OCI-LY7 (cell line): ENCODE results near the gene FAM174B. TPM values are rescaled to one million over a fixed set of nuclear protein-coding genes. Genes with fewer than 3 reads are reported as not detected.

ENCODE experiments used
- BruUV-seq: library from RNA; stranded (reverse); fragments of 400-500 nt; replicated peaks from 2 replicates; lab custom pipeline; 2021; lab: Mats Ljungman, UMichigan
- CTCF ChIA-PET: fragments of 300-600 bp; sonication (Branson Sonifier 250); formaldehyde crosslinking; loops from one replicate; lab custom pipeline; 2022; ENCODE audit warnings: antibody characterized with exemption; ENCODE audit not compliant: unreplicated experiment; lab: Charles Lee
- POLR2A ChIA-PET: fragments of 300-600 bp; sonication (Branson Sonifier 250); formaldehyde crosslinking; loops from one replicate; lab custom pipeline; 2022; ENCODE audit warnings: antibody characterized with exemption; lab: Charles Lee
- DNase-seq: peaks from one replicate; pipeline ENCODE4 v3.0.0-alpha.2; 2015; ENCODE audit warnings: low spot score
- H2AFZ ChIP-seq: fragments of 200-600 bp; sonication (generic), shearing (Covaris generic); 2 replicates; pipeline ENCODE4 v1.6.1; 2014; ENCODE audit warnings: mild to moderate bottlenecking, antibody characterized with exemption, low read length, moderate library complexity
- H3K27ac ChIP-seq: fragments of 200-600 bp; sonication (generic); 2 replicates; pipeline ENCODE4 v1.5.1; 2014; ENCODE audit warnings: mixed run types, low read depth, mild to moderate bottlenecking, moderate library complexity, low read length, inconsistent platforms; ENCODE audit not compliant: poor library complexity, severe bottlenecking
- H3K36me3 ChIP-seq: fragments of 200-600 bp; sonication (generic); 2 replicates; pipeline ENCODE4 v1.6.1; 2014; ENCODE audit warnings: mild to moderate bottlenecking, antibody characterized with exemption, low read length, moderate library complexity, mixed read lengths; ENCODE audit not compliant: insufficient read depth
- H3K4me1 ChIP-seq: fragments of 200-600 bp; sonication (generic); 2 replicates; pipeline ENCODE4 v1.5.1; 2014; ENCODE audit warnings: mild to moderate bottlenecking, low read length; ENCODE audit not compliant: insufficient read depth, poor library complexity, severe bottlenecking
- H3K4me2 ChIP-seq: fragments of 200-600 bp; sonication (generic); 2 replicates; pipeline ENCODE4 v1.6.1; 2014; ENCODE audit warnings: mild to moderate bottlenecking, low read length
- H3K4me3 ChIP-seq: fragments of 200-600 bp; sonication (generic); 2 replicates; pipeline ENCODE4 v1.5.1; 2014; ENCODE audit warnings: mild to moderate bottlenecking, low read depth, low read length; ENCODE audit not compliant: poor library complexity, severe bottlenecking
- H3K79me2 ChIP-seq: fragments of 200-600 bp; sonication (generic); 2 replicates; pipeline ENCODE4 v1.6.1; 2016; ENCODE audit warnings: low read depth, mild to moderate bottlenecking, low read length, moderate library complexity, mixed read lengths; ENCODE audit not compliant: insufficient read depth
- H3K9me2 ChIP-seq: fragments of 200-600 bp; sonication (generic); 2 replicates; pipeline ENCODE4 v1.6.1; 2016; ENCODE audit warnings: mild to moderate bottlenecking, low read length, mixed read lengths; ENCODE audit not compliant: insufficient read depth
- H3K9me3 ChIP-seq: fragments of 200-600 bp; sonication (generic); 2 replicates; pipeline ENCODE4 v1.6.1; 2014; ENCODE audit warnings: mild to moderate bottlenecking, mixed run types, low read length, mixed read lengths
- H4K20me1 ChIP-seq: fragments of 200-600 bp; sonication (generic); 2 replicates; pipeline ENCODE4 v1.6.1; 2014; ENCODE audit warnings: mild to moderate bottlenecking, antibody characterized with exemption, low read length, moderate library complexity, mixed read lengths; ENCODE audit not compliant: insufficient read depth
- CTCF ChIP-seq: fragments of 200-600 bp; sonication (generic); conservative IDR thresholded peaks from 2 replicates; pipeline ENCODE4 v1.5.1; 2014; ENCODE audit warnings: mild to moderate bottlenecking, antibody characterized with exemption, low read length, moderate library complexity, mixed read lengths
- EZH2phosphoT487 ChIP-seq: fragments of 200-600 bp; sonication (generic); IDR thresholded peaks from 2 replicates; pipeline ENCODE4 v1.6.1; 2018; ENCODE audit warnings: low read depth, borderline replicate concordance, mild to moderate bottlenecking, mixed run types, antibody characterized with exemption, low read length, moderate library complexity, mixed read lengths
- intact Hi-C: fragments of 100-400 bp; cut with micrococcal nuclease; formaldehyde crosslinking; loops from one replicate; pipeline ENCODE4 v1.10.0; 2022; ENCODE audit not compliant: unreplicated experiment
- total RNA-seq, 2 experiments: library from RNA; depleted of rRNA in 1 of 2; stranded (reverse); fragments of >200 nt in 1 of 2; shearing (Covaris generic) in 1 of 2; gene quantifications; 2 replicates each; pipeline ENCODE4 v1.2.3, GENCODE V29; 2014 to 2022

Gene FAM174B
- total RNA-seq, 2 experiments from 2014 or later = 1.3 to 24.4 TPM

- Histone ChIP-seq H4K20me1 (no peaks in the 10 kb centered on the region), H3K9me2 (no peaks in the 10 kb centered on the region), H3K27ac (no peak overlapping the region), H3K36me3 (no peaks in the 10 kb centered on the region), H3K79me2 (no peaks in the 10 kb centered on the region), H2AFZ (no peak overlapping the region), H3K4me3 (no peak overlapping the region), H3K4me1 (no peaks in the 10 kb centered on the region), H3K9me3 (no peaks in the 10 kb centered on the region), H3K4me2 (no peak overlapping the region)
- no TSS peak for BruUV-seq
- CTCF ChIA-PET = no interaction called here
- intact Hi-C loops = no loop called here
- POLR2A ChIA-PET = no interaction called here
- DNase-seq = no peak
- TF ChIP-seq EZH2phosphoT487 = no peak
- no peak for TF ChIP-seq CTCF
These were observed 19.9 kb upstream of the FAM174B start for GRCh38 chr15:92675485-92675884.

- Histone ChIP-seq H3K36me3 (no peaks in the 10 kb centered on the region), H3K4me2 (no peak overlapping the region), H3K27ac (no peak overlapping the region), H3K4me1 (no peaks in the 10 kb centered on the region), H3K79me2 (no peaks in the 10 kb centered on the region), H4K20me1 (no peaks in the 10 kb centered on the region), H2AFZ (no peak overlapping the region), H3K9me2 (no peaks in the 10 kb centered on the region), H3K4me3 (no peak overlapping the region), H3K9me3 (no peaks in the 10 kb centered on the region)
- POLR2A ChIA-PET = no interaction called here
- intact Hi-C loops = no loop called here
- no peak for TF ChIP-seq CTCF
- TF ChIP-seq EZH2phosphoT487 = no peak
- no TSS peak for BruUV-seq
- CTCF ChIA-PET = no interaction called here
- DNase-seq = no peak
These were observed 18.8 kb upstream of the FAM174B start for GRCh38 chr15:92674347-92674746.

DNA sequence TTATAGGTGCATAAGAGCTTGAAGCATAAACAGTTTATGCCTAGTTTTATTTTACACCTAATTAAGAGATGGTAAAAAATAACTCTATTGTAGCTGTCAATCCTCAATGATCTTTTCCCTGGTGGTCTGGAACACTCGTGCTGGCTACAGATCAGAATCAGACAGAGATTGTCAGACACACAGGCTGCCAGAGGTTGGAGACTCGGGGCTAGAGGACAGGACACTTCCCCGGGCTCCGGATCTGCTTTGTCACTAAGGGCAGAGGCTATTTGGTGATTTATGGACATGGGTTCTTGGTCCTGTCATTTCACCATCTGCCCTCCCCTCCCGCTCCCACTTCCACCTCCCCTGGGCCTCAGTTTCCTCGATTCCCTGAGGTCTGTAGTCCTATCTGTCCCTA is 16.5 kb upstream of the FAM174B start:
- BruUV-seq = no TSS peak
- Histone ChIP-seq H2AFZ (no peak overlapping the region), H3K27ac (no peak overlapping the region), H3K9me2 (no peaks in the 10 kb centered on the region), H3K4me3 (no peak overlapping the region), H4K20me1 (no peaks in the 10 kb centered on the region), H3K4me2 (no peak overlapping the region), H3K9me3 (no peaks in the 10 kb centered on the region), H3K36me3 (no peaks in the 10 kb centered on the region), H3K79me2 (no peaks in the 10 kb centered on the region), H3K4me1 (no peaks in the 10 kb centered on the region)
- CTCF ChIA-PET = no interaction called here
- DNase-seq = no peak
- no peak for TF ChIP-seq CTCF
- TF ChIP-seq EZH2phosphoT487 = no peak
- POLR2A ChIA-PET = interaction anchor here (0.5 to 0.9 kb wide), 2 partner anchors 9 to 1720 kb away, joined by 3 read pairs; no protein-coding TSS in a partner anchor
- intact Hi-C loops = no loop called here
